Mammary epithelial cell (primary cell): ENCODE measurements around the gene XCR1.

ENCODE experiments used
- EZH2 ChIP-seq: IDR thresholded peaks from 2 replicates; pipeline ENCODE4 v1.6.1; 2012; ENCODE audit warnings: low read length, inconsistent platforms, borderline replicate concordance
- TF ChIP-seq, protein P1 (sequence below), 2 donors: IDR thresholded peaks in 1 of 2; conservative IDR thresholded peaks in 1 of 2; 2 replicates each; pipeline ENCODE4 v1.5.1; 2011 to 2012; ENCODE audit warnings: inconsistent platforms in 2 of 2, low read length in 2 of 2, mild to moderate bottlenecking in 2 of 2, control low read depth in 1 of 2, low read depth in 1 of 2; ENCODE audit not compliant: insufficient read depth in 1 of 2; ENCODE audit errors: extremely low read depth in 1 of 2

GRCh38 chr3:46062679-46063078 lies 35.4 kb upstream of the XCR1 start:
- TF ChIP-seq, protein P1, sequence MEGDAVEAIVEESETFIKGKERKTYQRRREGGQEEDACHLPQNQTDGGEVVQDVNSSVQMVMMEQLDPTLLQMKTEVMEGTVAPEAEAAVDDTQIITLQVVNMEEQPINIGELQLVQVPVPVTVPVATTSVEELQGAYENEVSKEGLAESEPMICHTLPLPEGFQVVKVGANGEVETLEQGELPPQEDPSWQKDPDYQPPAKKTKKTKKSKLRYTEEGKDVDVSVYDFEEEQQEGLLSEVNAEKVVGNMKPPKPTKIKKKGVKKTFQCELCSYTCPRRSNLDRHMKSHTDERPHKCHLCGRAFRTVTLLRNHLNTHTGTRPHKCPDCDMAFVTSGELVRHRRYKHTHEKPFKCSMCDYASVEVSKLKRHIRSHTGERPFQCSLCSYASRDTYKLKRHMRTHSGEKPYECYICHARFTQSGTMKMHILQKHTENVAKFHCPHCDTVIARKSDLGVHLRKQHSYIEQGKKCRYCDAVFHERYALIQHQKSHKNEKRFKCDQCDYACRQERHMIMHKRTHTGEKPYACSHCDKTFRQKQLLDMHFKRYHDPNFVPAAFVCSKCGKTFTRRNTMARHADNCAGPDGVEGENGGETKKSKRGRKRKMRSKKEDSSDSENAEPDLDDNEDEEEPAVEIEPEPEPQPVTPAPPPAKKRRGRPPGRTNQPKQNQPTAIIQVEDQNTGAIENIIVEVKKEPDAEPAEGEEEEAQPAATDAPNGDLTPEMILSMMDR (conservative IDR thresholded peaks at IDR 0.05 in 1 of 2, IDR thresholded peaks at IDR 0.05 in 1 of 2; ENCODE audit: extremely low read depth in 1 of 2, insufficient read depth in 1 of 2, low read depth in 1 of 2, low read length in 2 of 2), result no peak
- no peak for TF ChIP-seq EZH2
